NOMO-1 treated with DMSO at 0.1 percent for 48 hours (cell line): ENCODE results near the gene KIF21A.
"Not testable (repeated sequence)": the region's sequence is repeated elsewhere in the genome, so short reads cannot be mapped to it uniquely, and the experiment has no call there.

ENCODE experiments used
- DNase-seq: peaks from one replicate; lab custom pipeline; 2025; ENCODE audit not compliant: unreplicated experiment; lab: John Stamatoyannopoulos, UW

KIF21A gene, protein sequence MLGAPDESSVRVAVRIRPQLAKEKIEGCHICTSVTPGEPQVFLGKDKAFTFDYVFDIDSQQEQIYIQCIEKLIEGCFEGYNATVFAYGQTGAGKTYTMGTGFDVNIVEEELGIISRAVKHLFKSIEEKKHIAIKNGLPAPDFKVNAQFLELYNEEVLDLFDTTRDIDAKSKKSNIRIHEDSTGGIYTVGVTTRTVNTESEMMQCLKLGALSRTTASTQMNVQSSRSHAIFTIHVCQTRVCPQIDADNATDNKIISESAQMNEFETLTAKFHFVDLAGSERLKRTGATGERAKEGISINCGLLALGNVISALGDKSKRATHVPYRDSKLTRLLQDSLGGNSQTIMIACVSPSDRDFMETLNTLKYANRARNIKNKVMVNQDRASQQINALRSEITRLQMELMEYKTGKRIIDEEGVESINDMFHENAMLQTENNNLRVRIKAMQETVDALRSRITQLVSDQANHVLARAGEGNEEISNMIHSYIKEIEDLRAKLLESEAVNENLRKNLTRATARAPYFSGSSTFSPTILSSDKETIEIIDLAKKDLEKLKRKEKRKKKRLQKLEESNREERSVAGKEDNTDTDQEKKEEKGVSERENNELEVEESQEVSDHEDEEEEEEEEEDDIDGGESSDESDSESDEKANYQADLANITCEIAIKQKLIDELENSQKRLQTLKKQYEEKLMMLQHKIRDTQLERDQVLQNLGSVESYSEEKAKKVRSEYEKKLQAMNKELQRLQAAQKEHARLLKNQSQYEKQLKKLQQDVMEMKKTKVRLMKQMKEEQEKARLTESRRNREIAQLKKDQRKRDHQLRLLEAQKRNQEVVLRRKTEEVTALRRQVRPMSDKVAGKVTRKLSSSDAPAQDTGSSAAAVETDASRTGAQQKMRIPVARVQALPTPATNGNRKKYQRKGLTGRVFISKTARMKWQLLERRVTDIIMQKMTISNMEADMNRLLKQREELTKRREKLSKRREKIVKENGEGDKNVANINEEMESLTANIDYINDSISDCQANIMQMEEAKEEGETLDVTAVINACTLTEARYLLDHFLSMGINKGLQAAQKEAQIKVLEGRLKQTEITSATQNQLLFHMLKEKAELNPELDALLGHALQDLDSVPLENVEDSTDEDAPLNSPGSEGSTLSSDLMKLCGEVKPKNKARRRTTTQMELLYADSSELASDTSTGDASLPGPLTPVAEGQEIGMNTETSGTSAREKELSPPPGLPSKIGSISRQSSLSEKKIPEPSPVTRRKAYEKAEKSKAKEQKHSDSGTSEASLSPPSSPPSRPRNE (N-terminal part only)

DNA sequence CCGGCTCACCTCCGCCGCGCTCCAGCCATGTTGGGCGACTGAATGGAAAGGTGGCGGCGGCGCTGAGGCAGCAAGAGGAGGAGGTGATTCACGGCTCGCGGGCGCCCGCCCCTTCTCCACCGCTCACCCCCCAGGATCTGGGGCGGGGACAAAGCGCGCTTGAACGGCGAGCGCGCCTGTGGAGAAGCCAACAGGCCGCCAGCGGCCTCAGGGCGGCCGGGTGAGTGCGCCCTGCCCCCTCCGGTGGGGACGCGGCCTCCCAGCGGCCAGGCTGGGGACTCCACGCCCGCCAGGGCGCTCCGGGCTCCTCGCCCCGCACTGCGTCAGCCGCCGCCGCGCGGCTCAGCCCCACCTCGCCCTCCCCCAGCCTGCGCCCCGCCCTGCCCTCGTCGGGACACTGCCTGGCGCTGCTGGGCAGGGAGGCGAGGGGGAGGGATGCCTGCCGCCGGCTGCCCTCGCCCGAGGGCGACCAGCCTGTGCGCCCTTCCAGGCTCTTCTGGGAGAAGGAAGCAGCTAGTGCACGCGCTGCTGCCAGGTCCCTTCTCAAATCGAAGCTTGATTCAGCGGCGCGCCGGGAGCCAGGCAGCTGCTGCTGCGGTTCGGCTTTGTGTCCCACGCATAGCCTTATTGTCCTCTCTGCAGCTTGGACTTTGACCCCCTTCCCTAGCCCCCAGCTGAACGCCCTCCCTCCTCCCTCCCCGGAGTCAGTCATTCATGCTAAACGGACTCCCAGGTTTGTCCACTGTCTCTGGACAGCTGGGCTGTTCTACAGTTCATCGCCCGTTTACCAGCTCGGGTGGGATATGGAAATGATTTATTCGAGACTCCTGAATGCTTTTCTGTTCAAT lies at the start of gene KIF21A:
Gene KIF21A (minus strand): TSS at position 40 of the 848 bp plus-strand sequence. CDS start 150 bp downstream, outside the sequence.
- DNase-seq, result peak; percentile 93

DNA sequence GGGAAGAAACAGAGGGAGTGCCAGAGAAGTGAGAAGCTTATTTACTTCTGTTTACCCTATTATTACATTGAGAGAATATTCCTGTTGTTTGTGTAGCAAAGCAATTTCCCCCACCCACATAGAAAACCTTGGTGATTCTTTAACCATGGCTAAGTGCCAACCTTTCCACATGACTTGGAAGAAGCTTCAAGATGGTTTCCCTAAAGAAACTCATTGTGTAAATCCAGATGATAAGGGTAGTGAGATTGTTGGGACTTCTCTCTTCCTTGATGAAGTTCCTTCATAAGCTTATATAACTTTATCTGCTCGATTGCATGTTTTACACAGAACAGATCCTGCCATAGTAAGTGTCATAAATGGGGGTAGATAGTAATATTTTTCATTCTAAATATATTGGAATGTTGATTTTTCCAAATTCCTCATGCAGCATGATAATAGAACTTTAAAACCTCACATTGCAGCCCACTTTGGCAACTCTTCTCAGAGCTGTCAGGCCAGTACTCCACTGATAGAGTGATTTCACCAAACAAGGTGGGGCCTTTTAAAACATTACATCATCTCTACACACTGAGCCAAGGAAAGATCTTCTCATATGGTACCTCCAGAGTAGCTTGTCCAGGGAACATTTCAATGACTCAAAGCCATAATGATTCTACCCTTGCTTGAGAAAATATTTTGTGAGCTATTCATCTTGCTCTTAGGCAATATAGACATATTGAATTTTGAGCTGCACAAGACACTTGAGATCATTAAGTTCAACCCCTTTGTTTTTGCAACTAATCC lies 47.8 kb upstream of the KIF21A start:
- DNase-seq, result no peak

DNA sequence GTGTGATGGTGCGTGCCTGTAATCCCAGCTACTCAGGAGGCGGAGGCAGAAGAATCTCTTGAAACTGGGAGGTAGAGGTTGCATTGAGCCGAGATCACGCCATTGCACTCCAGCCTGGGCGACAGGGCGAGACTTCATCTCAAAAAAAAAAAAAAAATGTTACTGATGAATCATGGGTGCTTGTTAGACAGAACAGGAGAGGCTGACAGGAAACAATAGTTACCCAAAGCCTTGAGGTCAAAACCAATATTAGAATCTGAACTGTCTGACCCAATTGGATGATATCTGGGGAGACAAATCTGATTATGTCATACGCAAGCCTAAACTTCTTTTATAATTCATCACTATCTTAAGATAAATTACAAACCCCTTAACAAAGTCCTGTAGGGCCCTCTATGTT lies 40.7 kb upstream of the KIF21A start:
- DNase-seq, result no peak

DNA sequence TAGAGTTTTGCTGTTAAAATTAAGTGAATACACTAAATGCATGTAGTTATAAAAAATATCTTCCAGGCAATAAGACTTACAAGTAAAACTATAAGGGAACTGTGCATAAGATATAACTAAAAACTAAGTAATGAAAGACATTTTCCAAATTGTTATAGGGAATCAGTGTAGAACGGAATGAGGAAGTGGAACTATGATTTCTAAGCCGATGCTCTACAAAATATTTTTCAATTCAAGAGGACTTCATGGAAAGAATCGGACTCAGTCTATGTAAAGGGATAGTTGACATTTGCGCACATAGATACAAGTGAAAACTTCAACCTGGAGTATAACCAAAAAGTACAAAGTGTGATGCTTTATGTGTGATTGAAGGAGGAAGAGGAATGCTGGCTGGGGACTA lies 40.1 kb upstream of the KIF21A start:
- DNase-seq, result no peak

DNA sequence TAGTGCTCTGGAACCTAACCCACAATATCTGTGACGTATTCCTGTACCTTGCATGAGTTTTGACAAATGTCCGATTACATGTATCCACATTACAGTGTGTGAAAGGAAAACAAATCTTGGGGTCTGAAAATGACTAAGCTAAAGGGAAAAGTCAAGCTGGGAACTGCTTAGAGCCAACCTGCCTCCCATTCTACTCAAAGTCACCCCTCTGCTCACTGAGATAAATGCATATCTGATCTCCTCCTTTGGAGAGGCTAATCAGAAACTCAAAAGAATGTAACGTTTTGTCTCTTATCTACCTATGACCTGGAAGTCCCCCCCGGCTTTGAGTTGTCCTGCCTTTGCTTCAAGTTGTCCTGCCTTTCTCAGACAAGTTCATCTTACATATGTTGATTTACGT lies 34.0 kb upstream of the KIF21A start:
- no peak for DNase-seq

DNA sequence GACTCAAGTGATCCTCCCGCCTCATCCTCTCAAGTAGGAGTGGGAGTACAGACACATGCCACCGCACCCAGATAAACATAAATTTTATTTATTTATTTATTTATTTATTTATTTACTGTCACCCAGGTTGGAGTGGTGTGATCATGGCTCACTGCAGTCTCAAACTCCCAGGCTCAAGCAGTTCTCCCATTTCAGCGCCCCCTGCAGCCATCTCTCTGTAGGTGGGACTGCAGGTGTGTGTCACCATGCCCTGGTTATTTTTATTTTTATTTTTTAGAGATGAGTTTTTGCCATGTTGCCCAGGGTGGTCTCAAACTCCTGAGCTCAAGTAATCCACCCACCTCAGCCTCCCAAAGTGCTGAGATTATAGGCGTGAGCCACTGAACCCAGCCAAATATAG lies 33.2 kb upstream of the KIF21A start:
- no peak for DNase-seq

DNA sequence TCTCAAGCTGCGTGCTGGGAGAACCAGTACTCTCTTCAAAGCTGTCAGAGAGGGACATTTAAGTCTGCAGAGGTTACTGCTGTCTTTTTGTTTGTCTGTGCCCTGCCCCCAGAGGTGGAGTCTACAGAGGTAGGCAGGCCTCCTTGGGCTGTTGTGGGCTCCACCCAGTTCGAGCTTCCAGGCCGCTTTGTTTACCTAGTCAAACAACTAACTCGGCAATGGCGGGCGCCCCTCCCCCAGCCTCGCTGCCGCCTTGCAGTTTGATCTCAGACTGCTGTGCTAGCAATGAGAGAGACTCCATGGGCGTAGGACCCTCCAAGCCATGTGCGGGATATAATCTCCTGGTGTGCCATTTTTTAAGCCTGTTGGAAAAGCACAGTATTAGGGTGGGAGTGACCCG lies 32.2 kb upstream of the KIF21A start:
- DNase-seq, result not testable (repeated sequence)

DNA sequence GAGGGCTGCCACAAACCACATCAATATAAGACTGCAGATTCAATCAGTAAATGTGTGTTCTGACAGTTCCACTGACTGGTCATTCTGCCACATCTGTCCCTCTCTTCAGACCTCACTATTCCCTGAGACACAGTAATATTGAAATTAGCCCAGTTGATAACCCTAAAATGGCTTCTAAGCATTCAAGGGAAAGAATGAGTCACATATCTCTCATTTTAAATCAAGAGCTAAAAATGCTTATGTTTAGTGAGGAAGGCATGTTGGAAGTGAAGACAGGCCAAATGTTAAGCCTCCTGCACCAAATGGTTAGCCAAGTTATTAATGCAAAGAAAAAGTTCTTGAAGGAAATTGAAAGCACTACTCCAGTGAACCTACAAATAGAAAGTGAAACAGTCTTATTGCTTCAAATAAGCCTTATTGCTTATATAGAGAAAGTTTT lies 24.5 kb upstream of the KIF21A start:
- DNase-seq, result peak; percentile 4

DNA sequence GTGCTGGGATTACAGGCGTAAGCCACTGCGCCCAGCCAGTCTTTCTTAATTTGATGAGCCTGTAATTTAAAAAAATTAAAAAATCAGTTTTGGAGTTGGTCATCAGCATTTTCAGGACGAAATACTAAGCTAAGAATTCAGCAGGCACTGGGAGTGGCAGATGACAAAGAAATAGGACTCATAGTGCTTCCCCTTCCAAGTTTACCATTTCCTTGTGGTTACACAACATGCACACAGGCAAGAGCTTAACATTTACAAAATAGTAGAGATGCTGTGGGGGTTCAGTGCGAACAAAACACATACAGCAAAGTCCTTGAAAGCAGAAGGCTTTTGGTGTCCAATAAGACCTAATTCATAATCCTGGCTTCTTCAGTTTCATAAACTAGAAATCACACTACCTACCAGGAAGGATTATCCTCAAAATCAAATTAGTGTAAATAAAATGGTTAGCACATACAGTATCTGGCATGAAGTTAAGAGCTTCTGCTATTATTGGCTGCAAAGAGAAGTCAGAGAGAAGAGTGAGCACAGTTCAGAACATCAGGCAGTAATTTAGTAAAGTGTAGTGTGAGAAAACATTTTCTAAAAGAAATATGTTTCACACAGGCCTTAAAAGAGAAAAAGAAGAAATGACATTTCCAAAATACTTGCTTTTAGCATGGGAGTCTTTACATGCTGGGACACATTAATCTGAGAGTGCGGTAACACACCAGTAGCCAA lies 22.2 kb upstream of the KIF21A start:
- peak; percentile 9 for DNase-seq

DNA sequence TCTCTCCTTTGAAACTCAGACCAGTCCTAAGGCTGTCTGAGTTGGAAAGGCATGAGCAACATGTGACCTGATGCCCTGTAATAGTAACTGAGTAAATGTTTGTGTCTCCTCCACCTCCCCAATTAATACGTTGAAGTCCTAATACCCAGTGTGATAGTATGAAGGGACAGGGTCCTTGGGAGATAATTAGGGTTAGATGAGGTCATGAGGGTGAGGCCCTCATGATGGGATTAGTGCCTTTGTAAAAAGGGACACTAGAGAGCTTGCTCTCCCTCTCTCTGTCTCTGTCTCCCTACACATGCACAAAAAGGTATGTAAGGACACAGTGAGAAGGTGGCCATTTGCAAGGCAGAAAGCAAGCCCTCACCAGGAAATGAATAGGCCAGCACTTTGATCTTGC lies 18.1 kb upstream of the KIF21A start:
- DNase-seq, result no peak

DNA sequence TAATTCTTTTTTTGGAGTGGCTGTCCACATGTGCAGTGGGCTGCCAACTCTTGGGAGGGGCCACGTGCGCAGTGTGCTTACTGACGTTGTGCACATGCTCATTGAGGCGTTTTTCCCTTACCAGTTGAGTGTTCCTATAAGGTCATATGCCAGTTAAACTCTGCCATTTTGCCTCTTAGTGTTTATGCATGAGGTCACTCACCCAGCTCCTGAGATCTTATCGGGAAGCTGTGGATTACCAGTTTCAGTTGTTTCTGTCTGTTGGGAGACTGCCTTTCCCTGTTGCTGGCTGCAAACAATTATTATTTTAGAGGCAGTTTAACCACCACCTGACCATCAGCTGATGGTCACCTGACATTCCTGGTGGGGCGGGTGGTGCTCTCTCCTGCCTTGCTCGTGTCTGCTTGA lies 16.1 kb upstream of the KIF21A start:
- no peak for DNase-seq

DNA sequence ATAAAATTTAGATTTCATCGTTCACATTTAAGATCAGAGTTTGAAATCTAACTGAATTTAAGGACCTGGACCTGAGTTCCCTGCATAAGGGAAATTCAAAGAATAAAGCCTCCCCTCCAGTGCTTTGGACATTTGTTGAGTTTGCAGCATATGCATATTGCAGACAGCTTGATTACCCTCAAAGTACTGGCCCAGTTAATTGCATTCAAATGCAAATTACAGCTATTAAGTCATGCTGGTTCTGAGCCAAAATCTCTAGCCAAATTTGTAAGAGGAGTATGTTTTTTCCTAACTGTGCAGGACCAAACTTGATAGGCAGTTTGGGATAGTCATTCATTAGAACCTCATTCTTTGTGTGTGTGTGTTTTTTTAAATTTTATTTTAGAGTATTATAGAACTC lies 9.1 kb upstream of the KIF21A start:
- no peak for DNase-seq

DNA sequence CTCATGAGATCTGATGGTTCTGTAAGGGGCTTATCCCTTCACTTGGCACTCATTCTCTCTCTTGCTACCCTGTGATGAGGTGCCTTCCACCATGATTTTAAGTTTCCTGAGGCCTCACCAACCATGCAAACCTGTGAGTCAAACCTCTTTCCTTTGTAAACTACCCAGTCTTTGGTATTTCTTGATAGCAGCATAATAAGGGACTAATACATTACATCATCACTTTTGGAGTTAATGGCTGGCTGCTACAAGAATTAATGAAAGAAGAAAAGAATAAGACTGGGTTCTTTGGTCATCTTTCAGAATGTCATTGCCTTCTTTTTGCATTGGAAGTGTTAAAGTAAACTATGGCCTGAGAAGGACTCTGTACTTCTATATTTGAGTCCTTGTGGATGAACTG lies 5.1 kb upstream of the KIF21A start:
- DNase-seq, result no peak

DNA sequence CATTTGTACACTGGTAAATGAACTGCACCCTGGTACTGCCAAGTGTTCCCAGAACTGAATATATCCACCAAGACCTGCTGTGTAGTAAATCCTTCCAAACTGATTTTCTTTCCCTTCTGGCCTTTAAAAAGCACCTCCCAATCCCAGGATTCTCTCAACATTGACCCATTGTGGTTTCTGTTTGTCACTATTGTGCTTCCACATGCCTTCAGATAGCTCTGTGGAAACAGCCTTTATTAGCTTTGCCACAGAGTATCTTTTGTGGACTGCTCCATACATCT lies 949 bp upstream of the KIF21A start:
- DNase-seq, result no peak

DNA sequence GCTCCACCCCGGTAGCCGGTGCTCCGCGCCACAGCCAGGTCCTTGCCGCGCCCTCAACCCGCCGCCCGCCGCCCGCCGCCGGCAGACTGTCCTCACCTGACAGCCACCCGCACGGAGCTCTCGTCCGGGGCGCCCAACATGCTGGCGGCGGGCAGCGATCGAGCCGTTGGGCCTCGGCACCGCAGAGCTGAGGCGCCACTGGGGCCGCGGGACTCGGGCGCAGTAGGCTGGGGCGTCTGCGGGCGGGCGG lies 164 bp downstream of the KIF21A start:
- DNase-seq, result no peak

DNA sequence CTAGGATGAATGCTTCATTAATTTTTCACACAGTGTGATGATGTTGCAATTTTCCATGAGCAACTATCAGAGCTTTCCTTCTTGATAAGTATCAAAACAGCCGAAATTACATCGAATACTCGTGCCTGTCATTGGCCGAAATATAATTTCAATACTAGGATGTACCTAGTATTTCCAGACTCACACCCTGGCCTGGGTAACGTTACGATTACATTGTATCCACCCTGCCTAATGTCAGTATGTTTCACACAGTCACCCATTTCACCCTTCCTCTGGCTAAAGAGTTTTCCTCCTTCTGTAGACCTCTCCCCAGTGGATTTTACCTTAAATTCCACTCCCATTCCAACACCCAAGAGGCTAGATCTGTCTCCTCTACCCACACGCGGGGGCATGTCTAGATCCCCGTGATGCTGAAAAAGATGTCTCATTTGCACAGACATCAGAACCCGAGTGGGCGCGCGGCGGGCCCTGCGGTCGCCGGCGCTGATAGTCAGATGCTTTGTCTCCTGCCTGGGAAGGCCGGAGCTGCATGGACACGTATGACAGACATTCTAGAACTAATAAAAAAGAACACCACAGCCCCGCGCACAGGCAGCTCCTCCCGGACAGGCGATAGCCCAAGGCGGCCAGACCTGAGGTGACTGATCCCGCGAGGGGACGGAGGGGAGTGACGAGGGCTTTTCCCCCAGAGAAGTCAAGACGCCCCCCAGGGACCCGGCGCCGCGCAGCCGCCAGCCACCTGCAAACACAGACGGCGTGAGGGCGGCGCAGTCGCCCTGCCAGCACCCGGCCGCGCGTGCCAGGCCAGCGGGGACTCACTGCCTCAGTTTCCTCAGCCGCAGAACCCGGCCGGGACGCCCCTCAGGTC lies 723 bp downstream of the KIF21A start:
- no peak for DNase-seq

DNA sequence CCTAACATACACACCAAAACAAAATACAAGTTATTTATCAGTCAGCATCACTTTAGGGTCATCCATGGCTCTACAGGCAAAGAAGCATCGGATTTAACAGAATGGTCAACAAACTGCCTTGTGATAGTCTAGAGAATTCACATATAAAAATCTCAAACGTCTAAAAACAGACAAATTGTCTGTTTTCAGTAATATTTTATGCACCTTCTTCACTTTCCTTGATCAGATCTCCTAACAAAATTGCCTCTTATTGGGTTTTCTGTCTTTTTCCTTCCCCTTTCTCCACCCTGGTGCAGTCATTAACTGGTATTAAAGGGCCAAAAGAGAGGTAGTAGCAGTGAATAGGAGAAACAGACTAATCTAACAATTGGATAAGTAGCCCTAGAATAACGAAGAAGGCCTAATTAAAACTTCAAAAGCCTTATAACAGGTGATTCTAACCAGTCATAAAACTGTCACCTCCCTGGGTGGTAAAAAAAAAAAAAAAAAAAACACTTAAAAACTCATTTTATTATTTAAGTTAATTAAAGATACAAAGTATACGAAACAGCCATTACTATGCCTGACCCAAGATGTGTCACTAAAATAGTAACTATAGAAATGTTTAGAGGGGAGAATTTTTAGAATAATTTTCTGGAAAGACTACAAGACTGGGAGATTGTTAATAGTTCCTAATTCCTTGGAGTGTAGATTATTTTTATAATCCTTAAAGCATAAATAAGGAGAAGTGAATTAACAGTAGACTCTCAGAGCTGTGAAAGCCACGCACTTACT lies 1.5 kb downstream of the KIF21A start:
- no peak for DNase-seq

DNA sequence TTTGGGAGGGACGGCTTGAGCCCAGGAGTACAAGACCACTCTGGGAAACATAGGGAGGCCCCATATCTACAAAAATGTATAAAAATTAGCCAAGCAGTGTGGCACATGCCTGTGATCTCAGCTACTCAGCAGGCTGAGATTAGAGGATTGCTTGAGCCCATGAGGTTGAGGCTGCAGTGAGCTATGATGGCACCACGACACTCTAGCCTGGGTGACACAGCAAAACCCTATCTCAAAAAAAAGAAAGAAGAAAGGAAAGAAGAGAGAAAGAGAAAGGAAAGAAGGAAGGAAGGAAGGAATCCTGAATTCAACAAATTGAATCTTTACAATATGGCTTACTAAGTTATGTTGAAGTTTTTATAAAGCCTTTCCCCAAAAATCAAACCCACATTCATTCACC lies 2.1 kb downstream of the KIF21A start:
- no peak for DNase-seq
